K562 (cell line): ENCODE results near the gene IL10. TPM values are rescaled to one million over a fixed set of nuclear protein-coding genes. Genes with fewer than 3 reads are reported as not detected.

Experiments used
- ETV1 ChIP-seq: fragments of 450-650 bp; conservative IDR thresholded peaks from 2 replicates; pipeline ENCODE4 v1.6.1; 2016; ENCODE audit warnings: missing genetic modification characterization, control low read depth, low read depth, missing compliant biosample characterization
- FOXJ3 ChIP-seq: sonication (generic); formaldehyde crosslinking; IDR thresholded peaks from 2 replicates; pipeline ENCODE4 v1.4.0; 2020; ENCODE audit warnings: mild to moderate bottlenecking, missing genetic modification reagents
- GABPB1 ChIP-seq: sonication (generic); formaldehyde crosslinking; IDR thresholded peaks from 2 replicates; pipeline ENCODE4 v1.8.0; 2022; ENCODE audit warnings: mild to moderate bottlenecking, missing genetic modification reagents
- ILF3 ChIP-seq: fragments of 450-650 bp; IDR thresholded peaks from 2 replicates; pipeline ENCODE4 v1.6.1; 2018; ENCODE audit warnings: antibody characterized with exemption, mild to moderate bottlenecking, moderate library complexity, borderline replicate concordance
- LEF1 ChIP-seq: fragments of 450-650 bp; IDR thresholded peaks from 2 replicates; pipeline ENCODE4 v1.6.1; 2016; ENCODE audit warnings: mild to moderate bottlenecking
- OTX1 ChIP-seq: fragments of 450-650 bp; formaldehyde crosslinking; IDR thresholded peaks from 2 replicates; pipeline ENCODE4 v1.4.0; 2022; ENCODE audit warnings: mild to moderate bottlenecking
- PTBP1 ChIP-seq: fragments of 200-400 bp; formaldehyde crosslinking; IDR thresholded peaks from 2 replicates; pipeline ENCODE4 v1.6.1; 2017; ENCODE audit warnings: low read depth, low read length
- RB1 ChIP-seq: fragments of 450-650 bp; IDR thresholded peaks from 2 replicates; pipeline ENCODE4 v1.6.1; 2017; ENCODE audit warnings: low read depth, mild to moderate bottlenecking
- RBM14 ChIP-seq: fragments of 200-400 bp; formaldehyde crosslinking; IDR thresholded peaks from 2 replicates; pipeline ENCODE4 v1.6.1; 2018; ENCODE audit warnings: low read depth, mild to moderate bottlenecking, low read length, moderate library complexity, borderline replicate concordance; ENCODE audit not compliant: insufficient read depth
- SAP30 ChIP-seq: fragments of 200-600 bp; sonication (generic); IDR thresholded peaks from 2 replicates; pipeline ENCODE4 v1.6.1; 2012; ENCODE audit warnings: borderline replicate concordance, low read depth, mild to moderate bottlenecking, moderate library complexity, low read length, control low read depth, inconsistent platforms; ENCODE audit not compliant: insufficient read depth, poor library complexity, severe bottlenecking
- TAL1 ChIP-seq: fragments of 450-650 bp; IDR thresholded peaks from 2 replicates; pipeline ENCODE4 v1.6.1; 2016; ENCODE audit warnings: mild to moderate bottlenecking
- TGIF2 ChIP-seq: sonication (generic); formaldehyde crosslinking; IDR thresholded peaks from 2 replicates; pipeline ENCODE4 v1.8.1; 2022; ENCODE audit warnings: mild to moderate bottlenecking, missing genetic modification reagents, moderate library complexity
- ZBTB8A ChIP-seq: fragments of 450-650 bp; IDR thresholded peaks from 2 replicates; pipeline ENCODE4 v1.6.1; 2018; ENCODE audit warnings: mild to moderate bottlenecking, moderate library complexity; ENCODE audit not compliant: partially characterized antibody
- ZNF143 ChIP-seq: sonication (generic); formaldehyde crosslinking; IDR thresholded peaks from 2 replicates; pipeline ENCODE4 v1.9.0; 2022; ENCODE audit warnings: mild to moderate bottlenecking, missing genetic modification reagents
- ZNF274 ChIP-seq: IDR thresholded peaks from 2 replicates; pipeline ENCODE4 v1.6.1; 2011; ENCODE audit warnings: low read depth, mild to moderate bottlenecking, low read length, moderate library complexity, borderline replicate concordance
- ZNF57 ChIP-seq: fragments of 450-650 bp; formaldehyde crosslinking; IDR thresholded peaks from 2 replicates; pipeline ENCODE4 v1.4.0; 2020; ENCODE audit warnings: mild to moderate bottlenecking, moderate library complexity
- ZNF780A ChIP-seq: fragments of 250-450 bp; sonication (Bioruptor Pico); IDR thresholded peaks from 2 replicates; pipeline ENCODE4 v1.5.0; 2021; ENCODE audit warnings: mild to moderate bottlenecking
- polyA plus RNA-seq, 8 experiments: library from polyadenylated mRNA; depleted of rRNA in 4 of 8; stranded (reverse) in 5 of 8; unstranded in 3 of 8; fragments of >200 nt; fragmentation: Nextera tagmentation in 2 of 8; fragmentation: Illumina TruSeq in 1 of 8; extraction: Ambion mirVana in 2 of 8; extraction: Trizol in 1 of 8; gene quantifications; 2 replicates each; pipeline versions ENCODE4 v1.2.1 to v1.2.3, GENCODE V29; 2011 to 2014; ENCODE audit warnings: inconsistent platforms in 1 of 8, missing spikeins in 1 of 8
- total RNA-seq, 7 experiments: library from RNA; depleted of rRNA in 6 of 7; stranded (reverse); fragments of >200 nt in 6 of 7; fragmentation: Illumina TruSeq in 2 of 7; extraction: Trizol in 2 of 7; gene quantifications; 2 replicates each; pipeline versions ENCODE4 v1.2.1 to v1.2.3, GENCODE V29; 2011 to 2021; ENCODE audit warnings: low replicate concordance in 1 of 7
- TF ChIP-seq, protein P1 (sequence below): sonication (generic); formaldehyde crosslinking; IDR thresholded peaks from 2 replicates; pipeline ENCODE4 v1.8.0; 2023; ENCODE audit warnings: mild to moderate bottlenecking, missing genetic modification reagents
- TF ChIP-seq, protein P2 (sequence below): fragments of 250-450 bp; sonication (Bioruptor Pico); IDR thresholded peaks from 2 replicates; pipeline ENCODE4 v1.5.0; 2021; ENCODE audit warnings: mild to moderate bottlenecking, borderline replicate concordance
- TF ChIP-seq, protein P3 (sequence below): fragments of 450-650 bp; IDR thresholded peaks from 2 replicates; pipeline ENCODE4 v1.6.1; 2017; ENCODE audit warnings: mild to moderate bottlenecking, moderate library complexity

IL10 gene
- total and polyA plus RNA-seq, 9 of the 15 experiments (the other 6 are each of a cell fraction or from before 2014, with no cell fraction given) = 0.29 TPM; not detected in 8

DNA sequence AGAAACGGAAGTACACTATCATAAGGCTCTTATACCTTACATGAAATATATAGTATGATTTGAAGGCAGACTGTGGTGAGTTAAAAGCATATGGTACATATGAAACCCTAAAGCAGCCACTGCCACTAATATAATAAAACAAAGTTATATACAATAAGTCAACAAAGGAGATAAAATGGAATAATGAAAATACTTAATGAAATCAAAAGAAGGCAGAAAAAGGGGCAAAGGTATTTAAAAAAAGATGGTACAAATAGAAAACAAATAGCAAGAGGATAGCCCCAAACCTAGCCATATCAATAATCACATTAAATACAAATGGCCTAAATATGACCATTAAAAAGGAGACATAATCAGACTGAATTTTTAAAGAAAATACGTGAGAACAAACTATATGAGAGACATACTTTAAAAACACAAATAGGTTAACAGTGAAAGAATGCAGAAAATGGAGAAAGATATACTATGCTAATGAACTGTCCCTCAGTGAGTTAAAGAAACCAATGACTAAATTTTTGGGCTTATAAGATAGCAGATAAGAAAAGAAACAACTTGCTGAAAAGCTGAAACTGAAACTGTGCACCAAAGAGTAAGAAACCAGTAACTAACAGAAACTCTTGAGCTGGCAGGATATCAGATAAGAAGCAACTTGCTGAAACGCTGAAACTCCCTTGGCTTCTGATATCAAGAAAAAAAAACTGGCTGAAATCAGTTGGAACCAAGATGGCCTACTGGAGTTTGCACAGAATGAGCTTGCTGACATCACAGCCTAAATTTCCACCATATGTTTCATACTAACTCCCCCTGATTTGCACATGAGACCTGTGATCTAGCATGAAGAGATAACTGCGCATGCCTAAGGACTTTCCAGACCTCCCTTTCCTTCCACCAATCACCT lies 44.3 kb upstream of the IL10 start (continued):
- TF ChIP-seq RBM14 (no peak), OTX1 (CRISPR knock-in tag) (peak; percentile 67; the same call in 1 of the 2 replicates), LEF1 (peak; percentile 93), SAP30 (no peak), PTBP1 (no peak), ZNF780A (no peak), ILF3 (0 out of 2 replicates have a peak, but pooled peaks have one; percentile 16), ZBTB8A (peak; percentile 56), FOXJ3 (CRISPR knock-in tag) (no peak), ETV1 (tag) (0 out of 2 replicates have a peak, but pooled peaks have one; percentile 18), RB1 (no peak), ZNF274 (no peak), ZNF57 (no peak), TAL1 (peak; percentile 24; the same call in 1 of the 2 replicates), ZNF143 (CRISPR knock-in tag) (no peak), GABPB1 (CRISPR knock-in tag) (no peak), TGIF2 (CRISPR knock-in tag) (no peak)
- TF ChIP-seq, protein P1, sequence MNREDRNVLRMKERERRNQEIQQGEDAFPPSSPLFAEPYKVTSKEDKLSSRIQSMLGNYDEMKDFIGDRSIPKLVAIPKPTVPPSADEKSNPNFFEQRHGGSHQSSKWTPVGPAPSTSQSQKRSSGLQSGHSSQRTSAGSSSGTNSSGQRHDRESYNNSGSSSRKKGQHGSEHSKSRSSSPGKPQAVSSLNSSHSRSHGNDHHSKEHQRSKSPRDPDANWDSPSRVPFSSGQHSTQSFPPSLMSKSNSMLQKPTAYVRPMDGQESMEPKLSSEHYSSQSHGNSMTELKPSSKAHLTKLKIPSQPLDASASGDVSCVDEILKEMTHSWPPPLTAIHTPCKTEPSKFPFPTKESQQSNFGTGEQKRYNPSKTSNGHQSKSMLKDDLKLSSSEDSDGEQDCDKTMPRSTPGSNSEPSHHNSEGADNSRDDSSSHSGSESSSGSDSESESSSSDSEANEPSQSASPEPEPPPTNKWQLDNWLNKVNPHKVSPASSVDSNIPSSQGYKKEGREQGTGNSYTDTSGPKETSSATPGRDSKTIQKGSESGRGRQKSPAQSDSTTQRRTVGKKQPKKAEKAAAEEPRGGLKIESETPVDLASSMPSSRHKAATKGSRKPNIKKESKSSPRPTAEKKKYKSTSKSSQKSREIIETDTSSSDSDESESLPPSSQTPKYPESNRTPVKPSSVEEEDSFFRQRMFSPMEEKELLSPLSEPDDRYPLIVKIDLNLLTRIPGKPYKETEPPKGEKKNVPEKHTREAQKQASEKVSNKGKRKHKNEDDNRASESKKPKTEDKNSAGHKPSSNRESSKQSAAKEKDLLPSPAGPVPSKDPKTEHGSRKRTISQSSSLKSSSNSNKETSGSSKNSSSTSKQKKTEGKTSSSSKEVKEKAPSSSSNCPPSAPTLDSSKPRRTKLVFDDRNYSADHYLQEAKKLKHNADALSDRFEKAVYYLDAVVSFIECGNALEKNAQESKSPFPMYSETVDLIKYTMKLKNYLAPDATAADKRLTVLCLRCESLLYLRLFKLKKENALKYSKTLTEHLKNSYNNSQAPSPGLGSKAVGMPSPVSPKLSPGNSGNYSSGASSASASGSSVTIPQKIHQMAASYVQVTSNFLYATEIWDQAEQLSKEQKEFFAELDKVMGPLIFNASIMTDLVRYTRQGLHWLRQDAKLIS (CRISPR knock-in tag) = no peak
- TF ChIP-seq, protein P2, sequence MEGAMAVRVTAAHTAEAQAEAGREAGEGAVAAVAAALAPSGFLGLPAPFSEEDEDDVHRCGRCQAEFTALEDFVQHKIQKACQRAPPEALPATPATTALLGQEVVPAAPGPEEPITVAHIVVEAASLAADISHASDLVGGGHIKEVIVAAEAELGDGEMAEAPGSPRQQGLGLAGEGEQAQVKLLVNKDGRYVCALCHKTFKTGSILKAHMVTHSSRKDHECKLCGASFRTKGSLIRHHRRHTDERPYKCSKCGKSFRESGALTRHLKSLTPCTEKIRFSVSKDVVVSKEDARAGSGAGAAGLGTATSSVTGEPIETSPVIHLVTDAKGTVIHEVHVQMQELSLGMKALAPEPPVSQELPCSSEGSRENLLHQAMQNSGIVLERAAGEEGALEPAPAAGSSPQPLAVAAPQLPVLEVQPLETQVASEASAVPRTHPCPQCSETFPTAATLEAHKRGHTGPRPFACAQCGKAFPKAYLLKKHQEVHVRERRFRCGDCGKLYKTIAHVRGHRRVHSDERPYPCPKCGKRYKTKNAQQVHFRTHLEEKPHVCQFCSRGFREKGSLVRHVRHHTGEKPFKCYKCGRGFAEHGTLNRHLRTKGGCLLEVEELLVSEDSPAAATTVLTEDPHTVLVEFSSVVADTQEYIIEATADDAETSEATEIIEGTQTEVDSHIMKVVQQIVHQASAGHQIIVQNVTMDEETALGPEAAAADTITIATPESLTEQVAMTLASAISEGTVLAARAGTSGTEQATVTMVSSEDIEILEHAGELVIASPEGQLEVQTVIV (CRISPR knock-in tag) = no peak
- TF ChIP-seq, protein P3, sequence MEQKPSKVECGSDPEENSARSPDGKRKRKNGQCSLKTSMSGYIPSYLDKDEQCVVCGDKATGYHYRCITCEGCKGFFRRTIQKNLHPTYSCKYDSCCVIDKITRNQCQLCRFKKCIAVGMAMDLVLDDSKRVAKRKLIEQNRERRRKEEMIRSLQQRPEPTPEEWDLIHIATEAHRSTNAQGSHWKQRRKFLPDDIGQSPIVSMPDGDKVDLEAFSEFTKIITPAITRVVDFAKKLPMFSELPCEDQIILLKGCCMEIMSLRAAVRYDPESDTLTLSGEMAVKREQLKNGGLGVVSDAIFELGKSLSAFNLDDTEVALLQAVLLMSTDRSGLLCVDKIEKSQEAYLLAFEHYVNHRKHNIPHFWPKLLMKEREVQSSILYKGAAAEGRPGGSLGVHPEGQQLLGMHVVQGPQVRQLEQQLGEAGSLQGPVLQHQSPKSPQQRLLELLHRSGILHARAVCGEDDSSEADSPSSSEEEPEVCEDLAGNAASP = no peak; the same call in 1 of the 2 replicates
